T-helper 2 cell treated with Interferon-gamma antibody and Interleukin-4, amounts not matched to agents 100 ng/mL and 5 ng/mL, for 36 hours (primary cell): ENCODE results near the gene PCYT1A. TPM values are rescaled to one million over a fixed set of nuclear protein-coding genes. Genes with fewer than 3 reads are reported as not detected.
"Not testable (repeated sequence)": the region's sequence is repeated elsewhere in the genome, so short reads cannot be mapped to it uniquely, and the experiment has no call there.

ENCODE experiments used
- intact Hi-C: fragments of 100-400 bp; cut with micrococcal nuclease; formaldehyde crosslinking; loops from one replicate; pipeline ENCODE4 v1.15.1; 2023
- total RNA-seq: library from RNA; stranded (reverse); gene quantifications from 2 replicates; pipeline ENCODE4 v1.2.3, GENCODE V29; 2022

Gene PCYT1A
- total RNA-seq: 76.4 and 77.1 TPM in 2 replicates

DNA sequence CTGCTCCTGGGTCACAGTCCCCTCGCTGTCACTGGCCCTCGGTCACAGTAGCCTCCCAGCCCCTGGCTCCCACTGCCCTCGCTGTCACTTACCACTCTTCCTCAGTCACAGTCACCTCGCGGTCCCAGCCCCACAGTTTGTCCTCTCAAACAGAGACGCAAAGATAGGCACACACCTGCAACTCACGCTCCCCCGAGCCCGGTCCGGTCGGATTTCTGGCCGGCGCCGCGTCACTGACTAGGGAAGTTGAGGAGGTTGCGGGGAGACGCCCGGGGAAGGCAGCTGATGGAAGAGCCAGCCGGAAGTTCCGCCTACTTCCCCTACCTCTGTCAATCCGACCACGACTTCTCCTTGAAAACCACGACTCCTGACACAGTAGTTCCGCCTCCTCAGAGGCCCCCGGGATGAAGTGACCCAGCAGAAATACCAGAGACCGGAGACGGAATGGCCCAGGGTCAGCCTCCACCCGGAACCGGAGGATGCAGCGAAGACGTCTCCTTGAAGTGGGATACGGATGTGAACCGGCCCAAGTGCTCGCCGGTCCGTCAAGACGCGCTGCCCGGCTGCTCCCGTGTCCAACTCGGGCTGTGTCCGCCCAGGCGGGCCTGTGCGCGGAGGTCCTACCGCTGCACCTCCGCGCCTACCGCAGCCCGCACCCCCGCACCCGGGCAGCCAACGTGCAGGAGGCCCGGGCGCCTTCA lies at the start of gene PCYT1A:
PCYT1A (minus strand) TSS at position 287 of the 701 bp plus-strand sequence. CDS start 17,195 bp downstream, outside the sequence.
- intact Hi-C loops: loop anchor here (1.0 kb wide), 4 partner anchors 8 to 34 kb away; partner anchors contain the start of gene DYNLT2B

DNA sequence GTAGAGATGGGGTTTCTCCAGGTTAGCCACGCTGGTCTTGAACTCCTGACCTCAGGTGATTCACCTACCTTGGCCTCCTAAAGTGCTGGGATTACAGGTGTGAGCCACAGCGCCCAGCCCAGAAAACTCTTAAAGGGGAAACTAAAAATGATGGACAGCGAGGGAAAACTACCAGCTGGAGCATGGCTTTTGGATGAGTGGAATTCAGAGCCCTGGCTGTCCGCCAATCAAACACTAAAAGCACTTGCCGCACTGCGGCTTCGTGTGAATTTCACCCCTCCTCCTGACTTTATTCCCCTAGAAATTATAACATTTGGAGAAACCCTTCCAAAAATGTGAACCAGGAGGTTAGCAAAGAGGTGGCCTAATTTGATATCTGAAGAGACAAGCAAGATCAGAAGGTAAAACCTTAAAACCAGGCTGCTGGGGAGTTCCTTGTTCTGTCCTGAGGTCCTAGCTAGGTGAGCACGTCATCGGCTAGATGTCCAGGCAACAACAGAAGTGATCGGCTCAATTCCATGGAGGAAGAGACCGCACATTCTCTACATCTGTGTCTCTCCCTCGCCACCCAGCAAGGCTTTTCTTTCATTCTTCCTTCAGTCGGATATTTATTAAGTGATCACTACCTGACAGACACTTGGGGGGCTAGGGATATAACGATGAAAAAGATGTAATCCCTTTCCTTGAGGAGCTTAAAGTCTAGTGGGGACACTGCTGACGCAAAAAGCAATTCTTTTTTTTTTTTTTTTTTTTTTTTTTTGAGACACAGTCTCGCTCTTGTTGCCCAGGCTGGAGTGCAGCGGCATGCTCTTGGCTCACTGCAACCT lies 49.0 kb upstream of the PCYT1A start:
- intact Hi-C loops: no loop called here

DNA sequence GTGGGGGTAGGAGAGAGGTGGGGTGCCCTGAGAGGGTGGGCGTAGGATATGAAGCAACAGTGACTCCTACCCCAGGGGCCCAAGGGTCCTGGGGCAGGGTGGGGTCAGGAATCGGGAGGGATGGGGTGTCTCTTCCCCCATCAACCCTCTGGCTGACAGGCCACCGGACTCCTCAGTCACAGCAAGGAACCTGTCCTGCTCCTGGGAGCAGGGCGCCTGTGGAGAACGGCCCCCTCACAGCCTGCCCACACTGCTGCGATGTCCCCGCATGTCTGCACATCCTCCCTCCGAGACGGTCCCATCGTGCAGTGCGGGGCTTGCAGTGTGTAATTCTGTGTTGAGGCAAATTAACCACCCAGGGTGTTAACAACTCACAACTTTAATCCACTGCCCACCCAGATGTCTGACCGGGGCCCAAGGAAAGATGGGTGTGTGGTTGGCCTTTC lies 48.0 kb upstream of the PCYT1A start:
- intact Hi-C loops: no loop called here

DNA sequence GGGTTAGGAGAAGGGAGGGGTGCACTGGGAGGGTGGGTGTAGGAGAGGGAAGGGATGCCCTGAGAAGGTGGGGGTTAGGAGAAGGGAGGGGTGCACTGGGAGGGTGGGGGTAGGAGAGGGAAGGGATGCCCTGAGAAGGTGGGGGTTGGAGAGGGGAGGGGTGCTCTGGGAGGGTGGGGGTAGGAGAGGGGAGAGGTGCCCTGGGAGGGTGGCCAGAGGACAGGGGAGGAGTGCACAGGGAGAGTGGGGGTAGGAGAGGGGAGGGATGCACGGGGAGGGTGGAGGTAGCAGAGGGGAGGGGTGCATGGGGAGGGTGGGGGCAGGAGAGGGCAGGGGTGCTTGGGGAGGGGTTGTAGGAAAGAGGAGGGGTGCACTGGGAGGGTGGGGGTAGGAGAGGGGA lies 47.5 kb upstream of the PCYT1A start:
- intact Hi-C loops: no loop called here

DNA sequence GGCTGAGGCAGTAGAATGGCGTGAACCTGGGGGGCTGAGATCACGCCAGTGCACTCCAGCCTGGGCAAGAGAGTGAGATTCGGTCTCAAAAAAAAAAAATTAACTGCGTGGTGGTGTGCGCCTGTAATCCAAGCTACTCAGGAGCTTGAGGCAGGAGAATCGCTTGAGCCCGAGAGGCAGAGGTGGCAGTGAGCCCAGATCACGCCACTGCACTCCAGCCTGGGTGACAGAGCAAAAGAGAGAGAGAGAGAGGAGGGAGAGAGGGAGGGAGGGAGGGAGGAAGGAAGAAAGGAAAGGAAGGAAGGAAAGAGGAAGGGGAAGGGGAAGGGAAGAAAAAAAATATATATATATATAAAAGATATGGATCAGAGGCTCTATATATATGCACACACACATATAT lies 44.6 kb upstream of the PCYT1A start:
- intact Hi-C loops: no loop called here

DNA sequence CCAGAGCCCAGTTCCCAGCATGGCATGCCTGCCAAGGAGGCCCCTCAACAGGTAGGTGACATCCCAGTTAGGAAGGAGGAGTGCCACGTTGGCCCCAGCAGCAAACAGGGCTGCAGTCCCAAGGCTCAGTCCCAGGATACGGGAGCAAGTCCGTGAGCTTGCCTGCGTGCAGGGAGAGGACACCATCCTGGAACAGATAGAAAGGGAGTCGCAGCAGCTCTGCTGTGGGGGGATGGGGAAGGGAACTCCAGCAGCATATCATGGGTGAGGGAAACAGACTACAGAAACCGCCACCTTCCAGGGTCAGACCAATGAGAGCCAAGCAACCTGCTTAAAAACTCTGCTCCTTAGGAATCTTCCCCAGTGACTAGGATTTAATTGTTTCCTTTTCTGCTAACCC lies 39.9 kb upstream of the PCYT1A start:
- intact Hi-C loops: no loop called here

DNA sequence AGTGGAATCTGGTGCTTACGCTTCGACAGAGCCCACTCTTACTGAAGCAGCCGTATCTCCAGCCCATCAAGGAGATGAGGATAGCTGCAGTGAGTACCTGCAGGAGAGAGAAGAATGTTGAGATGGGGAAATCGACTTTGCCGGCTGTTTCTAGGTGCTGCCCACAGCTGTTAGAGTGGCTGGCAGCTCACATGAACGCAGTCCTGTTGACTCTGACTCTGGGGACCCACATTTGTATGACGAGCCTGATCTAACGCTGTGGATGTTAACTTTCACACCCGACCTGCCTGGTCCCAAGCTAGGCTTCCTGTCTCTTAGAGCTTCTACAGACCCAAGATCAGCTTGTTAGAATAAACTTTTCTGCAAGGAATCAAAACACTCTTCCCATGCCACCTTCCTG lies 39.4 kb upstream of the PCYT1A start:
- intact Hi-C loops: no loop called here

DNA sequence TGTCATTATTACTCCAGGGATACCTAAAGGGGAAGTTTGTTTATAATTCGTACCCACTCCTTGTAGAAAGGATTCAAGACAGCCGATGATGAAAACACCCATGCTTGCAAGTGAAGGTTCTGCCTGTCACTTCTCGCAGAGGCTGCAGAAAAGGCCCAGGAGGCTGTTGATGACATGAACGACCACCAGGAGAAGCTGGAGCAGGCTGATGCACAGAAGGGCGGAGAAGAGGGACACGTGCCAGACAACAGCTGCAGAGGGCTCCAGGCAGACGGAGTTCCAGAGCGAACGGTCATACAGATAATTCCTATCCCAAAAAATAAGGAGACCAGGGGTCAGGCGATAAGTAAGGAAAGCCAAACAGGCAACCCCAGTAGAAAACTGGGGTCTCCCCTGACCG lies 36.2 kb upstream of the PCYT1A start:
- intact Hi-C loops: no loop called here

DNA sequence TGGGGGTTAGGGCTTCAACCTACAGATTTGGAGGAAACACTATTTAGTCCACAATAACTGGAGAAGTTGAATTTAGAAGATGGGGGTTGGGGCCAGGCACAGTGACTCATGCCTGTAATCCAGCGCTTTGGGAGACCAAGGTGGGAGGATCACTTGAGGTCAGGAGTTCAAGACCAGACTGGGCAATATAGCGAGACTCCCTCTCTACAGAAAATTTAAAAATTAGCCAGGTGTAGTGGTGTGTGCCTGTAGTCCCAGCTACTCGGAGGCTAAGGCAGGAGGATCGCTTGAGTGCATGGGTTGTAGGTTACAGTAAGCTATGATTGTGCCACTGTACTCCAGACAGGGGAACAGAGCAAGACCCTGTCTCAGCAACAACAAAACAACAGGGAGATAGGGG lies 35.5 kb upstream of the PCYT1A start:
- intact Hi-C loops: no loop called here

DNA sequence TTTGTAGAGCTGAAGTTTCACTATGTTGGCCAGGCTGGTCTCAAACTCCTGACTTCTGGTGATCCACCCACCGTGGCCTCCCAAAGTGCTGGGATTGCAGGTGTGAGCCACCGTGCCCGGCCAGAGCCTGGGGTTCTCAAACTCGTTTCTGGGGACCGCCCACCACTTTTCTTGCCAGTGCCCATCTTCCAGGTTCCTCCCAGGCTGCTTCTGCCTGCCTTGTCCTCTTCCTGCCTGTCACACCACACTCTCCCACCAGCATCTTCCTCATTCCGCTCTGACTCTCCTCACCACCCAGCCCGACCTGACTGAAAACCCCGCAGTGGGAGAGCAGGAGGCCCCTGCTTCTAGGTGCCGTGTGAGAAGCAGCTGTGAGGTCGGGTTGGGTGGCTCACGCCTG lies 33.6 kb upstream of the PCYT1A start:
- intact Hi-C loops: no loop called here

DNA sequence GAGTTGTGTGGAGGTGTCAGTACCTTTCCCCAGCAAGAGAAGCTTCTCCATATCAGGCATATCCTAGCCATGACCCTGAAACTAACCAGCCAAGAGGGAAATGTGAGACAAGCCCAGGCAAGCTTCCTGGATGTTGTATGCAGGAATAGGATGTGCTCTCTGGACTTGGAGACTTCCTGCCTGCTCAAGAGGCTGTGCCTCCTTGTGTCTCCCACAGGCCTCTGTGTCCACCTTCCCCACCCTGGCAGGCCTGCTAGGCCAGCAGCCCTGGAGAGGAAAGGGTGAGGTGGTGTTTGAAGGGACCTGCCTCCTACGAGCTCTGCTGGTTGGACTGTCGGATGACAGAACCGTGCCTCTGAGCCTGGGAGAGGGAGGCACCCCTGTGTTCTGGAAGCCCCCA lies 32.6 kb upstream of the PCYT1A start:
- intact Hi-C loops: no loop called here

DNA sequence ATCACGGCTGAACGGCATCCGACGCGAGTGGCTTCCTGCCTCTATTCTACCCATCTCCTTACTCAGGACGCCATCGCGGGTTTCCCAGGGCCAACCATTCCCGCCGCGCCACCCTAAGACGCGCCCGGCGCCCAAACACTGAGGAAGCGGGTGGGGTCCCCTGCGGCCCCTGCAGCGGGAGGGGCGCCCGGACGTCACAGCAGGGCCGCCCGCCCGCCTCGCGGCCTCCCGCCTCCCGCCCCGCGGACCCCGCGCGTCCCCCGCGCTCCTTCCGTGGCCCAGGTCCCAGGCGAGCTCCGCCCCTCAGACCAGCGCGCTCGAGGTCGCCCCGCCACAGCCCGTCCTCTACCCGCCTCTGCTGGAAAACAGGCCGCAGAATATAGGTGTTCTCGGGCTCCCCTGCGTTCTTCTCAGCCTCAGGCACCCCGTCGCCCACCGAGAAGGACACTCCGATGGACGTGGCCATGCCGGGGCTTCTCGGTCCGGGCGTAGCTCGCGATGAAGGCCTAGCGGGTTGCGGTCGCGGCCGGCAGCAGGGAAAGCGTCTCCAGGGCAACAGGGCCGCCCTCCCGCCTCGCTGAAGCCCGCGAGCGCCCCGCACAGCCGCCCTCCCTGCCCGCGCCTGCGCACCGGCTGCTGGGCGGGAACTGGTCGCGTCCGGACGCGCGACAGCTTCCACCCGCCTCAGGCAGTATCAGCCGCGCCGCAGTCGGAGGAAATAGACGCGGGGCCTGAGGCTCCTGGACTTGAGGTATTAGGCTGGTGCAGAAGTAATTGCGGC lies 30.4 kb upstream of the PCYT1A start, which contains the start of gene DYNLT2B:
DYNLT2B (minus strand) TSS at position 554 of the 781 bp plus-strand sequence; CDS start at position 466, 88 bp downstream.
- intact Hi-C loops: loop anchor here (1.0 kb wide), 4 partner anchors 31 to 185 kb away; partner anchors contain the start of genes PCYT1A, RNF168 and UBXN7

DNA sequence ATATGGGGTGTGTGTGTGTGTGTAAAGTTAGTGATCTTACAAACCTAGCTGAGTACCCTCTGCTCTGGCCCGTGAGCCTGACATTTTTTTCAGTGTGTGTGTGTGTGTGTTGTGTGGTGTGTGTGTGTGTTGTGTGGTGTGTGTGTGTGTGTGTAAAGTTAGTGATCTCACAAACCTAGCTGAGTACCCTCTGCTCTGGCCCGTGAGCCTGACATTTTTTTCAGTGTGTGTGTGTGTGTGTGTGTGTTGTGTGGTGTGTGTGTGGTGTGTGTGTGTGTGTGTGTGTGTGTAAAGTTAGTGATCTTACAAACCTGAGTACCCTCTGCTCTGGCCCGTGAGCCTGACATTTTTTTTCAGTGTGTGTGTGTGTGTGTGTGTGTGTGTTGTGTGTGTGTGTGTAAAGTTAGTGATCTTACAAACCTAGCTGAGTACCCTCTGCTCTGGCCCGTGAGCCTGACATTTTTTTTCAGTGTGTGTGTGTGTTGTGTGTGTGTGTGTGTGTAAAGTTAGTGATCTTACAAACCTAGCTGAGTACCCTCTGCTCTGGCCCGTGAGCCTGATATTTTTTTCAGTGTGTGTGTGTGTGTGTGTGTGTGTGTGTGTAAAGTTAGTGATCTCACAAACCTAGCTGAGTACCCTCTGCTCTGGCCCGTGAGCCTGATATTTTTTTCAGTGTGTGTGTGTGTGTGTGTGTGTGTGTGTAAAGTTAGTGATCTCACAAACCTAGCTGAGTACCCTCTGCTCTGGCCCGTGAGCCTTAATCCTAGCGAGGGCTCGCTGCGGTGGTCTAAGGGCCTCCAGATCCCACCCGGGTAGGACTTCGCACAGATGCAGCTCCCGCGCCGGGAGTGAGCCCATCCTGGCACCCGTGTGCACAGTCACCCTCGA lies 29.5 kb upstream of the PCYT1A start:
- intact Hi-C loops: not testable (repeated sequence)

DNA sequence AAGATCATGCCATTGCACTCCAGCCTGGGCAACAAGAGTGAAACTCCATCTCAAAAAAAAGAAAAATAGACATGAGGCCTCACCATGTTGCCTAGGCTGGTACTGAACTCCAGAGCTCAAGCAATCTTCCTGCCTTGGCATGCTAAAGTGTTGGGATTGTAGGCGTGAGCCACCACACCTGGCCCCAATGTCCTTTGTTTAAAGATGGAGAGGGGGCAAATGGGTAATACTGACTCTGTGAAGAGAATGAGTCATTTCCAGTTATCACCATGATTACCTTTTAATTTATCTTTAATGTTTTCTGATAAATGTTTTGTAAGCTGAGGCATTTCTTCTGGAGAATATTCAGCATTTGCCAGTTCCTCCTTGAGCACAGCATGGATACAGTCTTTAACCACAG lies 28.3 kb upstream of the PCYT1A start:
- intact Hi-C loops: no loop called here

DNA sequence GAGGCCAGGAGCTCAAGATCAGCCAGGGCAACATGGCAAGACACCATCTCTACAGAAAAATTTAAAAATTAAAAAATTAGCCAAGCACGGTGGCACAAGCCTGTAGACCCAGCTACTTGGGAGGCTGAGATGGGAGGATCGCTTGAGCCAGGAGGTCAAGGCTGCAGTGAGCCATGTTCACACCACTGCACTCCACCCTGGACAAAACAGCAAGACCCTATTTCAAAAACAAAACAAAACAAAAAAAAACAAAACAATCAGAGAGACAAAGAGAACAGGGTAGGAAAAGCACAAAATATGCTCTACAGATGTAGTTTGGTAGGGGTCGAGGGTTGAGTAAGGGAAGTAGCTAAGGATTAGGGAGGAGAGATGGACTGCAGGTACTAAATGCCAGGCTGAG lies 27.1 kb upstream of the PCYT1A start:
- intact Hi-C loops: no loop called here

DNA sequence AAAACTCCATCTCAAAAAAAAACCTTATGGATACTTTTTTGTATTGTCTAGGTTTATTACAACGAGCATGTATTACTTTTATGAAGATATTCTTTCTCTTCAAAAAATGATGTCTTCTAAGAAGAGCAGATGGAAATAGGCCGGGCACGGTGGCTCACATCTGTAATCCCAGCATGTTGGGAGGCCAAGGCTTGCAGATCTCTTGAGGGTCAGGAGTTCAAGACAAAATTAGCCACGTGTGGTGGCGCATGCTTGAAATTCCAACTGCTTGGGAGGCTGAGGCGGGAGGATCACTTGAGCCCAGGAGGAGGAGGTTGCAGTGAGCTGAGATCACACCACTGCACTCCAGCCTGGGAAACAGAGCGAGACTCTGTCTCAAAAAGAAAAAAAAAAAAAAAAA lies 26.6 kb upstream of the PCYT1A start:
- intact Hi-C loops: not testable (repeated sequence)

DNA sequence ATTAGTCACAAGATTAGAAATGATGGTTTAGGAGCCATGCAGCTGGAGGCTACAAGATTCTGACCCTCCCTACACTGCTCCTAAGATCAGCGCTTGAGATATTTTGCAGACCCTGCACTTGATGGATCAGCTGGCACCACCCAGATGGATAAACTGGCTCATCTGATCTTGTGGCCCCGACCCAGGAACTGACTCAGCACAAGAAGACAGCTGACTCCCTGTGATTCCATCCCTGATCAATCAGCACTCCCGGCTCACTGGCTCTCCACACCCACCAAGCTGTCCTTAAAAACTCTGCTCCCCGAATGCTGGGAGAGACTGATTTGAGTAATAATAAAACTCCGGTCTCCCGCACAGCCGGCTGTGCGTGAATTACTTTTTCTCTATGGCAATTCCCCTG lies 15.4 kb upstream of the PCYT1A start:
- intact Hi-C loops: not testable (repeated sequence)

DNA sequence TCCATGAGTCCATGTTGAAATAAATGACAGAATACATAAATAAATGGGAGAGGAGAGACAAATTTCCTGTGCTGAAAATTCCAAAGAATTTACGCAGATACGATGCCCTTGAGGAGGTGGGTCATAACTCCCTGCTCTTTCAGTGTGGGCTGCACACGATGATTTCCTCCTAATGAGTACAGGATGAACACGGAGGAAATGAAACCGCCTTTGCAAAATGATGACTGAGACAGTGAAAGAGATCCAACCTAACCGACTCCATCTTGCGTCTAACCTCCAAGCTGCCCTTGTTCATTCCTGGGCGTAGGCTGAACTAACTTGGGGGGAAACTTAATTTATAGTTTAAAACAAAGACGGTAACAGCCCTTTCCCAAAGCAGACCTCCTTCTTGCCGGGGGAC lies 15.0 kb upstream of the PCYT1A start:
- intact Hi-C loops: not testable (repeated sequence)

DNA sequence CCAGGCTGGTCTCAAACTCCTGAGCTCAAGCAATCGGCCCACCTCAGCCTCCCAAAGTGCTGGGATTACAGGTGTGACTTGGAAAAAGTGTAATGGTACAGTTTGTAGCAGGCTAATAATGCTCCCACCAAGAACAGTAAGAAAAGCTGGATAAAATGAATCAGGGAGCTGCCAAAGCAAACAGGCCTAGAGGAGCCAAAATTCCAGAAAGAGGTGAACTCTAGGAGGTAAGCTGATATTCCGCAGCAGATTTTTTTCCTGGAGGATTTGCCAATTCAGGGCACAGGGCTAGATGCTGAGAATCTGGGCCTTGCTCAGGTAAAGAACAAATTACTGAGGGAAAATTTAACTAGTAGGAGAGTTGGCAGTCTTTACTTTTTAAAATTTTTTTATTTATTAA lies 11.0 kb upstream of the PCYT1A start:
- intact Hi-C loops: no loop called here

DNA sequence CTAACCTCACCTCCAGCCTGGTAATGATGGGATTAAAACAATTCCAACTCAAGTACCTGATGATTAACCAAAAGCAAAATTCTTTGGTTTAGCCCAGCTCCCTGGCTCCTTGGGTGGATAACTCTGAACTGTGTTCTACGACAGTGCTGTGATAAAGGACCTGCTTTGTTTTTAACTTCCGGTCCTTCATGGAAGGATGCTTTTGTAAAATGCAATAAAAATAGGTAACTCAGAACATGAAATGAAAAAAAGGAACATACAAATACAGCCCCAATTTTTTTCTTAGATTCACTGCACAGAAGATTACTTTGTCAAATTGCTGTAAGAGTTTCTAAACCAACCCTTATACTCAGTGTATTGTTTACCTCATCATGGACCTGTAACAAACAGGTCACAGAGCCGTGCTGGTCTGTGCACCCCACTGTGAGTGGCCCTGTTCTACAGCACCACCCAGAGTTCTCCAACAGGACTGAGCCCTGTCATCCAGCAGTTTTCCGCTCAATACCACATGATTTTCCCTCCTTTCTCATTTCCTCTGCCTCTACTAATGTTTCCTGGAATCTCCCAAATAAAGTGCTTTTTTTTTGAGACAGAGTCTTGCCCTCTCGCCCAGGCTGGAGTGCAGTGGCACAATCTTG lies 4.9 kb upstream of the PCYT1A start:
- intact Hi-C loops: no loop called here
